NCI-H2196 (cell line): Measurements from ENCODE around the gene ATP11B.
A peak's percentile ranks its signal among the peaks of the same experiment; 100 is the strongest.

Experiments used
- DNase-seq: peaks from one replicate; lab custom pipeline; 2025; ENCODE audit not compliant: unreplicated experiment; lab: John Stamatoyannopoulos, UW

Gene ATP11B

DNA sequence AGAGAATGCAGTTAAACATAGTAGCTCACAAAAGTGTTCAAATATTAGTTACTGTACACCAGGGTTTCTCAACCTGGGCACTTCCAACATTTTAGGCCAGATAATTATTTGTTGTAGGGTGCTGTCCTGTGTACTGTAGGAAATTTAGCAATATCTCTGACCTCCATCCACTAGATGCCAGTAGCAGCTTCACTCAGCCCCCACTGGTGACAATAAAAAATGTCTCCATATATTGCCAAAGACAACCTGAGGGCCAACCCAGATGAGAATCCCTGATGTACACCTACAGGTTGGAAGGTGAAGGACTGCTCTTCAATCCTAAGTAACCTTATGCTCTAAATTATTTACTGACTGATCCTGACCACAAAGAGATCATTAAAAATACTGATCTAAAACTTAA, 154.6 kb downstream of the ATP11B start:
- DNase-seq: no peak

DNA sequence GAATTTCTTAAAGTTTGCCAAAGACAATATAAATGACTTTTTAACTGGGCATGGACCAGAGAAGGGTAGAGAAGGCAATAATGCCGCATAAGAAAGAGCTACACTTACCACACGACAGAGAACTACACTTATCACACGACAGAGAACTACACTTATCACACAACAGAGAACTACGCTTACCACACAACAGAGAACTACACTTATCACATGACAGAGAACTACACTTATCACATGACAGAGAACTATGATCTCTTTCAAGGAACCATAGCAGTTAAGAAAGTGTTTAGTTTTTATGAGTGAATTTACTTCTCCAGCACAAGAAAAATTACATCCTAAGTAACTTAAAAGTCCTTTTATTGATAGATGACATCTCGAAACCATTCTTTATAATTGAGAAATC, 155.0 kb downstream of the ATP11B start:
- no peak for DNase-seq

DNA sequence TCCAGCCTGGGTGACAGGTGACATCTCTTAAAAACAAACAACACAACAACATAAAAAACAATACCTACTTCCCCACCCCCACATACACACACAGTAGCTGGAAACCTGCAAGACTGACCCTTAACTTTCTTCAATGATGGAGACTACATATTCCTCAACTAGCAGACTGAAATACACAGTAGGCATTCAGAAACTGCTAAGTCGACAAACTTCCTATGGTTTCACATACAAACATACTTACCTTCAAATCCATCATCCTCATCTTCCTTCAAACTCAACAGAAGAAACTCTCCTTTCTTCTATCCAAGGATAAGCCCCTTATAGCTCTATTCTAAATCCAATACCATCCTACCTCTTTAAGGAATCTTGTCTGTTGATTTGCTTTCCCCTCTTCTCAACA, 156.4 kb downstream of the ATP11B start:
- DNase-seq: no peak

DNA sequence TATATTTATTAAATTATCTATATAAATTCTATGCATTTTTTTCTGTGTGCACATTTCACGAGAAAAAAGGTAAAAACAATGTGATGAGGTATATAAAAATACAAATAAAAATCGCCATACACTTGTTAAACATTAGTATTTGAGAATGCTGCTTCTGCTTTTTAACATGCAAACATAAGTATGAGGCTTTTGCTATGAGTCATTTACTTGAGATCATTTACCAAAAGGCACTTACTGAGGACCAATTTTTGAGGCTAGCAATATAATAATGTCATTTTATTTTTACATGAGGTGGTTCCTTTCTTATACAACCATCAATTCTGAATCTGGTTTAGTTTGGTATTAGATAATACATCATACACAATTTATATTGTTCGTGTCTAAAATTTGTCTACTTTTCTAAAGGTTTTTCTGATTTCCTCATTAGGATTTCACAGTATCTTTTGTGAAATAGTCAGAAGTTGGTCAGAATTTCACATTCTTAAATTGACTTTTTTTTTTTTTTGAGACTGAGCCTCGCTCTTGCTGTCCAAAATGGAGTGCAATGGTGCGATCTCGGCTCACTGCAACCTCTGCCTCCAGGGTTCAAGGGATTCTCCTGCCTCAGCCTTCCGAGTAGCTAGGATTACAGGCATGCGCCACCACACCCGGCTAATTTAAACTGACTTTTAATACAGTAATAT, 161.4 kb downstream of the ATP11B start:
- no peak for DNase-seq

DNA sequence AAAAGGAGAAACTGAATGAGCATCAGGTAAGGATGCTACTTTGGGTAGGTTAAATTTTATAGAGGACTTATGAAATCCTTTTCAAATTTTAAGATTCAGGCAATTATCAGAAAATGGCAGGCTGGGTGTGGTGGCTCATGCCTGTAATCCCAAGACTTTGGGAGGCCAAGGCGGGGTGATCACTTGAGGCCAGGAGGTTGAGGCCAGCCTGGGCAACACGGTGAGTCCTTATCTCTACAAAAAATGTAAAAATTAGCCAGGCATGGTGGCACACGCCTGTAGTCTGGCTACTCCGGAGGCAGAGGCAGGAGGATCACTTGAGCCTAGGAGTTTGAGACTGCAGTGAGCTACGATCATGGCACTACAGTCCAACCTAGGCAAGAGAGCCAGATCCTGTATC, 163.9 kb downstream of the ATP11B start:
- no peak for DNase-seq

DNA sequence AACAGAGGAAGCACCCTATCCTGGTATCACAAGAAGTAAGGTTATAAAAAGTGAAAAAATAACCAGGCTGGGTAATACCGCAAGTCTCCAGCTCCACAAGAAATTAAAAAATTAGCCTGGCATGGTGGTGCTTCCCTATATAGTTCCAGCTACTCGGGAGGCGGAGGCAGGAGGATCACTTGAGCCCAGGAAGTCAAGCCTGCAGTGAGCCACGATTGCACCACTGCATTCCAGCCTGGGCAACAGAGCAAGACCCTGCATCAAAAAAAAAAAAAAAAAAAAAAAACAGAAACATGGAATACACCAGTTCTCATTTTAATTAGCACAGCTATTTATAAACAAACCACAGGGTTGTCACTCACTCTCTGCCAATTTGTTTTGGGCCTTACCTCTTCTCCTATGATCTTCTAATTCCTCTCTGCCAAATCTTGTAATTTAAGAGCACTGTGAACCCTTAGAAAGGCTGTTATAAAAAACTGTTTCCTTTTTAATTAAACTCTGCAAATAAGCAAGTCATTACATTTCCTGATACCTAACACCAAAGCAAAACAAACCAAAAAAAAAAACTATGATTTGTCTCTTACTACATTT, 164.5 kb downstream of the ATP11B start:
- peak; percentile 41 for DNase-seq

DNA sequence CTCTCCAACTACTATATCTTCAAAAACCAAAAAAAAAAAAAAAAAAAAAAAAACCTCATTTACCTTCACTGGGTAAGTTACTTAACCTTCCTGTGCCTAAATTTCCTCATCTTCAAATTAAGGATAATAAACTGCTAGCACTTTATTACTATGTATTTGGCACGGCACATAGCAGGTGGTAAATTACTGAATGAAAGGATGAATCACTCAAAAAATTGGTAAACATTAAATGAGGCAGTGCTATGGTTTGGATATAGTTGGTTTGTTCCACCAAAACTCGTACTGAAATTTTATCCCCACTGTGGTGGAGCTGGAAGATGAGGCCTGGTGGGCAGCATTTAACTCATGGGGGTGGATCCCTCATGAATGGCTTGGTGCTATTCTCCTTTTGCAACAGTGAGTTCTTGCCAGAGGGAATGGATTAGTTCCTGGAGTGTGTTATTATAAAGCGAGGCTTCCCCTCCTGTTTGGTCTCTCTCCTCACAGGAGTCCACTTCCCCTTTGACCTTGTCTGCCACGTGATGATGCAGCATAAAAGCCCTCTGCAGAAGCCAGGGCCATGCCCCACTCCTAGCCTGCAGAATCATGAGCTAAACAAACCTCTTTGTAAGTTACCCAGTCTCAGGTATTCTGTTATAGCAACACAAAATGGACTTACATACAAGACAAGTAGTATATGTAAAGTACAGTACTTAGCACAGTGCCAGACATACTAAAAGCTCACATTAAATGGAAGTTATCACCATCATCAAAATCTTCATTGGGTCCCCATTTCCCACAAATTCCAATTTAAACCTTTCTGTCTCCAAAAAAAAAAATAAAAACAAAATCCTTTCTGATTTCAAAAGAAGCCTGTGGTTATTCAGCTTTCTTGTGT, 166.4 kb downstream of the ATP11B start:
- DNase-seq: peak; percentile 83

DNA sequence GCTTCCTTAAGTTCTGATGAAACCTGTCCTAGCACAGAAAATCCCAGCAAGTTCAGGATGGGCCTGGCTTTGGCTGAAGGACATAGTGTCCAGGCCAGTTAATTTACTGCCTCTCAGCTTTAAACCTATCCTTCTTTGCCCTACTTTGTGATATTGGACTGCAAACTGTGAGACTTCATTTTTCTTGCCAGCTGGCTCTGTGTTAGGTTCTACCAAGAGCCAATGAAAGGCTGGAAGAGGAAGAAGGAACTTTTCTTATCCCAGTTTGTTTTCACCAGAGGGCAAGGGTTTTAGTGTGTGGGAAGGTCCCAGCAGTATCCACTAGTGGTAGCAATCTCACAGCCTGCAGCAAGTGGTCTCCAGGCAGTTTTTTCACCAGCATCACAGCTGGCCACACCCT, 168.9 kb downstream of the ATP11B start:
- no peak for DNase-seq

DNA sequence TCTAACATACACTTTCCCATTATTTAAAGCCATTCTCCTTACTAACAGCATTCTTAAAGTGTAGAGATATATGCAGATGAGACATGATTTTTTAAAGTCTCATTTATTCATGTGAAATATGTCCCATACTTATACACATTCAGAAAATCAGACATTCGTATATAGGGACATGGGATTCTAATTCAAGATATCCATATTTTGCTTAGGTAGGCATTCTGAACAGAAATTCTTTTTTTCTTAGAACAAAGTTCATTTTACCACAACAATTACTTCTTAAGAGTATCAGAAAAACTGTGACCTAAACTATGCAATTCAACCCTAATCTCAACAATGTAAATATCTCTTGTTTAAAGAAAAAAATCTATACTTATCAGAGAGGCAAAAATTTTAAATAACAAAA, 170.9 kb downstream of the ATP11B start:
- no peak for DNase-seq

DNA sequence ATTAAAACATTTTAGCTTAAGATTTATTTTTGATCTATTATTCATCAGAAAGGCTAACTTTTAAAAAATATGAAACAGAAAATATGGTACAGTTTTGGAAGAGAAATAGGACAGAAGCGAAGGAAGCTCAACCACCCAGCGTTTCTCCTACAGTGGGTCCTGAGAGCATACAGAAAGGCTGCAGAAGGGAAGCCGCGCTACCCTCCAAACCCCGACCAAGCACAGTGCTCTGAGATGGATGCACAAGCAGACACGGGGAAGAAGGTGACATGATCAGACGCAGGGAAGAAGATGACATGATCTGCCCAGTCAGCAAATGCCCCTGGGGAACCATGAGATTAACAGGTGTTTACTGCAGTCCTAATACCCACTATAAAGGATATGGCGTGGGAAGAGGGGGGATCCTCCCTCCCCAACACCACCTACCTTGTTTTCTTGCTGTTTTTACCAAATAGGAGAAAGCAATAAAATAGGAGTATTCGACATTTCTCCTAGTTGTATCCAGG, 172.6 kb downstream of the ATP11B start:
- DNase-seq: no peak

DNA sequence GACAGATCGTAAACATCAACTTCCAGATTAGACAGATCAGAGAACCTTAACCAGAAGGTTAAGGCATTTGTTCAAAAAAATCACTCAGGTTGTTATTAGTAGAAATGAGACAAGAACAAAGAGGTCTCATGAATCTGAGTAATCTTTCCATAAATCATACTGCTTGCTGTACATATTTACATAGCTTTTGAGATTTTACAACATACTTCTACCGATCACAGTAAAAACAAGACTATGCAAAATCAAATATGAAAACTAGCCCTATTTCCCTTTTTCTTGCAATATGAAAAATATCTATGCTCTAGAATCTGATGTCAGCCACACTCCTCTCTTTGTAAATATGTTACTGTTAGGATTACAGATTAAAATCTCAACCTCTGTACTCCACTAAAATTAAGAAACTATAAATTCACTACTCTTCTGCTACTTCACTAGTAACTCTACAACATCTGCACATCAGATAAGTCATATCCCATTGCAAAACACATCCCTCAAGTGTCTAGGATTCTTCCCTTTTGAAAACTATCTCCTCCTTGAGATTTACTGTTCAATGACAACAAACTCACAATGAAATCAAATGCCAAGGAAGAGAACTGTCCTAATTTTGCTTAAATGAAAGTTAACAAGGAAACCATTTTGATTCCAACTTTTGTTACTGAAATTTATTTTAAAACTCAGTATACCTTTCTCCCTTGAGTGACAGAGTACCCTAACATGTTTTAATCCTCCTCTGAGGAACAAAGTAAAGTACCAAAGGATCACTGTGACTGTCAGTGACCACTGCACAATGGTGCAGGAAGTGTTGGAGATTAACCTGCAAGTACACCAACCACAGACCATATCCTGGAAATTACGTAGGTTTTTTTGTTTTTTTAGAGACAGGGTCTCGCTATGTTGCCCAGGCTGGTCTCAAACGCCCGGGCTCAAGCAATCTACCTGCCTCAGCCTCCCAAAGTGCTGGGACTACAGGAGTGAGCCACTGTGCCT, 174.2 kb downstream of the ATP11B start:
- no peak for DNase-seq

DNA sequence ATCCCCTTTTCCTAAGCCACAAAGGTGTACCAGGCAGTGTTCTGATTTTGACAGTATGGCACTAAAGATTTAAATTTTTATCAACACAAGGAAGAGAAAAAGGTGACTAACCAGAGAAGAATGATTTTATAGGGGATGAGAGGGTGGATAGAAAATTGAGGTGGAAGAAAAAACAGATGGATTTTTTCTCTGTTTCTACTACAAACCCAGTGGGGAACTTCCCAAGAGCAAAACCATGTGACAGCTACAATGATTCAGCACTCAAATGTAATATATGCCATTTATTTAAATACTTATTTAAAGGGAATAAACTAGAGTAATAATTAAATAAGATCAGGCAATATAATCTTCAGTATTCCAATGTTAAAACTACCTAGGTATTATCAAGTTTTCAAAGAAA, 176.0 kb downstream of the ATP11B start:
- DNase-seq: no peak

DNA sequence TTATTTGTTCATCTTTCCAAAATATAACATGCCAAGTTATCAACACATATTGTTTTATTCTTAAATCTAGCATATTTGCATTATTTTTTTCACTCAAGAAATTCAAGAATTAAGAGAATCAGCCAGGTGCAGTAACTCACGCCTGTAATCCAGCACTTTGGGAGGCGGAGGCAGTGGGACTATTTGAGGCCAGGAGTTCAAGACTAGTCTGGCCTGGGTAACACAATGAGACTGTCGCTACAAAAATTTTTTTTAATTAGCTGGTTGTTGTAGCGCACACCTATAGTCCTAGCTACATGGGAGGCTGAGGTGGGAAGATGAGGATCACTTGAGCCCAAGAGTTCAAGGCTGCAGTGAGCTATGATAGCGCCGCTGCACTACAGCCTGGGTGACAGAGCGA, 176.5 kb downstream of the ATP11B start:
- no peak for DNase-seq

DNA sequence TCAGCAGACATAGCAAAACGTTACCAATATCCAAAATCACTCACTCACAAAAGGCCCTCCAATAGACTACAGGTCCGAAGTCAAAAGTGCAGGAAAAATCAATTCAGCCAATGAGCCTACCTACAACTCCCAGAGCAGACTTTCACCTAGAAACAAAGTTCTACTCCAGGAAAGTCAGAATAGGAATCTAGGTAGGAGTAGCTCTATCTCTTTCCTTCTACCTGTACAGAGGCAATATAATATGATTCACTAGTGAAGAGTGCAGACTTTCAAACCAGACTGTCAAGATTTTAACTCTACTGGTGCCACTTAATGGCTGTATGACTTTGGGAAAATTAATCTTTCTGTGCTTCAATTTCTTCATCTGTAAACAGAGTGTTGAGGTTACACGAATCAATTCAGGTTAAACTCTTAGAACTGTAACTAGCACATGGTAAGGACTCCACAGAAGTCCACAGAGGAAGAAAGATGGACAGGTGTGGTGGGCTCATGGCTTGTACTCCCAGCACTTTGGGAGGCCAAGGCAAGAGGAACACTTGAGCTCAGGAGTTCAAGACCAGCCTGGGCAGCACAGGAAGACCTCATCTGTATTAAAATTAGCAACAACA, 177.6 kb downstream of the ATP11B start:
- no peak for DNase-seq
